Stimulated activated memory B cell treated with anti-CD40 and anti-IgM and Interleukin-4, amounts not matched to agents 10 μg/mL and 1 μg/mL and 100 μg/mL, for 72 hours (primary cell): ENCODE results near the gene CLDN14.
"Not testable (repeated sequence)": the region's sequence is repeated elsewhere in the genome, so short reads cannot be mapped to it uniquely, and the experiment has no call there.

Experiments
- ATAC-seq: fragments of 150-1000 bp; cut with Tn5 transposase; 2 replicates; pipeline ENCODE4 v1.10.0; 2021
- H3K27ac Mint-ChIP-seq: one replicate; pipeline ENCODE4 v1.8.0; 2022; ENCODE audit warnings: mild to moderate bottlenecking, mixed read lengths
- H3K27me3 Mint-ChIP-seq: one replicate; pipeline ENCODE4 v1.8.0; 2022; ENCODE audit warnings: mixed read lengths
- H3K36me3 Mint-ChIP-seq: one replicate; pipeline ENCODE4 v1.8.0; 2022; ENCODE audit warnings: mixed read lengths
- H3K4me1 Mint-ChIP-seq: one replicate; pipeline ENCODE4 v1.8.0; 2022; ENCODE audit warnings: mixed read lengths
- H3K4me3 Mint-ChIP-seq: one replicate; pipeline ENCODE4 v1.8.0; 2022; ENCODE audit warnings: mild to moderate bottlenecking, moderate library complexity, mixed read lengths
- H3K9me3 Mint-ChIP-seq: one replicate; pipeline ENCODE4 v1.8.0; 2022; ENCODE audit warnings: mixed read lengths

Gene CLDN14

DNA sequence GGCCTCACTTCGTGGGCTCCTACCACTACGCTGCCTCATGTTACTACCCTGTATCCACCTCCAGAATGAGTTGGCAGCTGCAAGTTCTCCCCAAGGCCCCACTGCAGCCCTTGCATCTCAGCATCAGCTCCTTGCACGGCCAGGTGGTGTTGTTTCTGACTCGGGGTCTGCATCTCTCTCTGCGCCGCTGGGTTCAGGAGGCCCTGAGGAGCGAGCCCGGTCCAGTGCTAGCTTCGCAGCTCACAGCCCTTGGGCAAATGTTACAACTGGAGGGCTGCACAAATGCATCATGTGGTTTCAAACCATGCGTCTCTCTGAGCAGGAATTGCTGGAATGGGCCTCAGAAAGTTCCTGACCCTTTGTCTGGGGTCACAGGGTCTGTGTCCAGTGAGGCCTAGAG lies 3.2 kb upstream of the CLDN14 start:
- H3K36me3 Mint-ChIP-seq, result no peaks in the 10 kb centered on the region
- peaks cover 11% of the 10 kb centered on the region for H3K27me3 Mint-ChIP-seq
- H3K9me3 Mint-ChIP-seq, result no peaks in the 10 kb centered on the region
- no peak for ATAC-seq
- H3K4me1 Mint-ChIP-seq, result no peaks in the 10 kb centered on the region
- no peak overlapping the region for H3K4me3 Mint-ChIP-seq
- H3K27ac Mint-ChIP-seq, result no peak overlapping the region

DNA sequence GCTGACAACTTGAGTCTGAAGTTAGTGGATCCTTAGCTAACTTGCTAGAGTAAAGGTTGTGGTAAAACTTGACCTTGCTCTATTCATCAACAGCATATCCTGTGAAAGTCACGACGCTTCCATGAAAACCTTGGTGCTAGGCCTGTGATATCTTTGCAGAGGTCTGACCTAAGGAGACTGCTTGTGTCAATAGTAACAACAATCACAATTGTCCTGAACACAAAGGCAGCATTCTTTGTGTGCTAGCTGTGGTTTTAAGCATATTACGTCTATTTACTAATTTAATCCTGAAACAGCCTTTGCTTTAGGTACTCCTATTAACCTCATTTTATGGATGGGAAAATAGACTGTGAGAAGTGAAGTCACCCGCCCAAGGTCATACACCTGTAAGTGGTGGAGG lies 2.8 kb upstream of the CLDN14 start:
- no peak overlapping the region for H3K4me3 Mint-ChIP-seq
- no peak overlapping the region for H3K27ac Mint-ChIP-seq
- no peak for ATAC-seq
- peaks cover 11% of the 10 kb centered on the region for H3K27me3 Mint-ChIP-seq
- no peaks in the 10 kb centered on the region for H3K36me3 Mint-ChIP-seq
- H3K4me1 Mint-ChIP-seq, result no peaks in the 10 kb centered on the region
- no peaks in the 10 kb centered on the region for H3K9me3 Mint-ChIP-seq

DNA sequence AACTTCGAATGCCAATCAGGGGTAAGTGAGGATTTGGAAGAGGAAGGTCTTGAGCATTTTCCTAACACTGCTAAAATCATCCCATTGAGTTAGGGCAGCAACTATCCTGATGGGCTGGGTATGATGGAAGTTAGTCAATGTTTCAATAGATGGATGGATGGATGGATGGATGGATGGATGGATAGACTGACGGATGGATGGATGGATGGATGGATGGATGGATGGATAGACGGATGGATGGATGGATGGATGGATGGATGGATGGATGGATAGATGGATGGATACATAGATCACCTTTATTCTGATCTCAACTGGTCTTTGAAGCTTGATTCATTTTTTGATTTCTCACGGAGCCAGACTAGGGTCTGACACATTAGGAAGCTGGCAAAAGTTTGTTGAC lies 2.3 kb upstream of the CLDN14 start:
- H3K27ac Mint-ChIP-seq, result no peak overlapping the region
- no peak overlapping the region for H3K4me3 Mint-ChIP-seq
- H3K9me3 Mint-ChIP-seq, result no peaks in the 10 kb centered on the region
- ATAC-seq, result no peak
- peaks cover 11% of the 10 kb centered on the region for H3K27me3 Mint-ChIP-seq
- no peaks in the 10 kb centered on the region for H3K4me1 Mint-ChIP-seq
- no peaks in the 10 kb centered on the region for H3K36me3 Mint-ChIP-seq

DNA sequence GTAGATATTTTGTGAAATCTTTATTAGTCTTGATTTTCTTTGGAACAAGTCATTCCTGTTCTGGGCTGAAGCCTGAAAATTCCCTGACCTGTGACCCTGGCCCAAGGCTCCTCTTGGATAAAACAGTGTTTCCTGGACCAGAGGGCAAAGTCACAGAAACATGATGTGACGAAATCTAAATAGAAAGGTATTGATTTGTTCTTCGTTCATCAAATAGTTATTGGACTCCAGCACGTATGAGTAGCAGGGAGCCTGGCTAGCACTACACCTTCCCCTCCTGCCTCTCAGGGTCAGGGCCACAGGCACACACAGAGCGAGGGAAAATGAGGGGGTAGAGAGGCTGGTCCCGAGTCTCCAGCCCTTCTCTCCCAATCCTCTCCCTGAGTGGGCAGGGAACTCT lies 1.7 kb upstream of the CLDN14 start:
- ATAC-seq, result no peak
- no peaks in the 10 kb centered on the region for H3K9me3 Mint-ChIP-seq

DNA sequence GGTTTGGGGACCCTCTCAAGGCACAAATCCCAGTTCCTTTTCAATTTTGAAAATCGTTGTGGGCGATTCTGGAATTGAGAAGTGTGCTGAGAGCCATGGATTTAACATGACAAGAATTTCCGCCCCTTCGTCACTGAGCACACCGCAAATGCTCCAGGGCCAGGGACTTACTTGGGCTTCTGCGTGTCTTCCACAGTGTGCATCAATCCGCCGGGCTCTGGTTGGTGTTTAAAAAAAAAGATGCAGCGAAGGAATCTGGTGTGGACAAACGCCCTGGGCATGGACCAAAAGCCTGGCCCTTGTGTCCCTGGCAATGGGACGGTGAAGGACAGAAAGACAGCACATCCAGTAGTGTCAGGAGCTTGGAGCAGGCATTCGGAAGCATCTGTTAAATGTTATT lies 696 bp upstream of the CLDN14 start:
- H3K36me3 Mint-ChIP-seq, result no peaks in the 10 kb centered on the region

More for the DNA sequence above, 1.7 kb upstream of the CLDN14 start:
- Mint-ChIP-seq H3K27ac (no peak overlapping the region), H3K36me3 (no peaks in the 10 kb centered on the region), H3K27me3 (peaks cover 11% of the 10 kb centered on the region), H3K4me3 (no peak overlapping the region), H3K4me1 (no peaks in the 10 kb centered on the region)

DNA sequence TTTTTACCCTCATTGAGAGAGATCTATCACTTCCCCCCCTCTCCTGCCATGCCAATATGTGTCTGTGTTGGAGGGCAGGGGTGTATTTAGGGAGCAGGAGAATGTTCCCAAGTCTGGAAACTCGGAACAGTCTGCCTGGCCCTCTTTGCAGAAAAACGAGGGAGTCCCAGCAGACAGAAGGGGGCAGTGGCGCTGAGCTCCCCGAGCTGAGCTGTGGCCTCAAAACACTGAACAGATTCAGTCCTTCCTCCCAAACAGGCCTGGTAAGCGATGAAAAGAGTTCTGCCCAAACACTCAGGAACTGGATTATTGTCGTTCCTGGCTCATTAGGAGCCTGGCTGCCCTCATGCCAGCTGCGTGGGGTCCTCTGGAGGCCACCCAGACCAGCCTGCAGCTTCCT lies 981 bp downstream of the CLDN14 start:
- no peak for ATAC-seq
- Mint-ChIP-seq H3K27me3 (peaks cover 11% of the 10 kb centered on the region), H3K27ac (no peak overlapping the region), H3K4me3 (no peak overlapping the region), H3K9me3 (no peaks in the 10 kb centered on the region), H3K4me1 (no peaks in the 10 kb centered on the region), H3K36me3 (no peaks in the 10 kb centered on the region)

More for the DNA sequence above, 696 bp upstream of the CLDN14 start:
- Mint-ChIP-seq H3K27ac (no peak overlapping the region), H3K4me1 (no peaks in the 10 kb centered on the region), H3K9me3 (no peaks in the 10 kb centered on the region), H3K27me3 (peaks cover 11% of the 10 kb centered on the region), H3K4me3 (no peak overlapping the region)
- no peak for ATAC-seq

DNA sequence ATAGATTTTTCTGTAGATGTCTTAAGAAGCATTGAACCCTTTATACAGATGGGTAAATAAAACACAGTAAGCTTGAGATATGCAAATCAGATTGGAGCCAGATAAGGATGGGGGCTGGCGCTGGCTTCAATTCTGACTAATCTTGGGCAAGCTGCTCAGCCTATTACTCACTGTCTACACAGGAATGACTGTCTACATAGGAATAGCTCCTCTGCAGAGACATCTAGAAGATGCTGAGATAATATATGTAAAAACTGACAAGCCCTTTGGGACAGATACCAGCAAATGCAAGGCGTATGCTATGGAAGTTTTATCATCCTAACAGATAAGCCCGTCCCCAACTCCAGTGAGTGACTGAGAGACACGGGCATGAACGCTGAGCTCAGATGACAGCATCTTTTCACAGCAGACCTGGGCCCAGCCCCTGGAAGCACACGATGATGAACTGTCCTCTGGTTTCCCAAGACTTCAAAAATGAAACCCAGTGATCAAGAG lies 1.7 kb downstream of the CLDN14 start:
- peak; percentile 50 for ATAC-seq
- H3K27me3 Mint-ChIP-seq, result peaks cover 18% of the 10 kb centered on the region
- H3K36me3 Mint-ChIP-seq, result no peaks in the 10 kb centered on the region
- no peaks in the 10 kb centered on the region for H3K4me1 Mint-ChIP-seq
- H3K4me3 Mint-ChIP-seq, result no peak overlapping the region
- no peak overlapping the region for H3K27ac Mint-ChIP-seq
- no peaks in the 10 kb centered on the region for H3K9me3 Mint-ChIP-seq

DNA sequence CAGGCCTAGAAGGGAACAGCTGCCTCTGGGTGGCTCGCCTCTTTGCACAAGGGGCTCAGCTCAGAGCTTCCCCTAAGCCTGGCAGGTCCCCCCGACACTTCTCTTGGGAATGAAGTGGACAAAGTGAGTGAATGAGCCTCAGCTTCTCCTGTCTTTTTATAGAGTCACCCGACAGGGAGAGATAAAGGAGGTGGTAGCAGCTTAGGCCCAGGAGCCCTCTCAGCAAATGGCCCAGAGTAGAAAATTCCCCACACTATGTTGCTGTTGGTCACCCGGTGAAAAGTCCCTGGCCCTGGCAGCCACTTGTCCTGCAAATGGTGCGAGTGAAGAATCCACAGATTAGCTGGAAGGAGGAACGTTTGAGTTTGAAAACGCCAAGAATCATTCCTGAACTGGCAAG lies 2.4 kb downstream of the CLDN14 start:
- peaks cover 20% of the 10 kb centered on the region for H3K27me3 Mint-ChIP-seq
- H3K27ac Mint-ChIP-seq, result no peak overlapping the region
- no peaks in the 10 kb centered on the region for H3K36me3 Mint-ChIP-seq
- no peak overlapping the region for H3K4me3 Mint-ChIP-seq
- no peaks in the 10 kb centered on the region for H3K4me1 Mint-ChIP-seq
- ATAC-seq, result no peak
- no peaks in the 10 kb centered on the region for H3K9me3 Mint-ChIP-seq

DNA sequence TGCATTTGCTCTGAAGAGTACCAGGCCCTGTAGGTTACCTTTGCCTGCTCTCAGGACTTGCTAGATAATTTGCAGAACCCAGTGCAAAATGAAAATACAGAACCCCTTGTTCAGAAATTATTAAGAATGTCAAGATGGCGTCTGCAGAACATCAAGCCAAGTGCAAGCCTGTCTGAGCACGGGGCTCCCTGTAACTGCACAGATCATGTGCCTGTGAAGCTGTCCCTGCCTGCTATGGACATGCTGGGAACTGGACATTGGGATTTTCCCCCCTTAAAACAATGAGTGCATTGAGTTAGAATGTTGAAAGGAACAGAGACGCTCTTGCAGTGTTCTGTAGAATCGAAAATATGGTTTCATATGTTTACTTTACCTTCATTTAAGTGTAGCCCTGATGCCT lies 2.9 kb downstream of the CLDN14 start:
- Mint-ChIP-seq H3K27ac (no peak overlapping the region), H3K9me3 (peaks cover 2% of the 10 kb centered on the region), H3K4me3 (no peak overlapping the region), H3K4me1 (no peaks in the 10 kb centered on the region), H3K27me3 (peaks cover 25% of the 10 kb centered on the region), H3K36me3 (no peaks in the 10 kb centered on the region)
- no peak for ATAC-seq

DNA sequence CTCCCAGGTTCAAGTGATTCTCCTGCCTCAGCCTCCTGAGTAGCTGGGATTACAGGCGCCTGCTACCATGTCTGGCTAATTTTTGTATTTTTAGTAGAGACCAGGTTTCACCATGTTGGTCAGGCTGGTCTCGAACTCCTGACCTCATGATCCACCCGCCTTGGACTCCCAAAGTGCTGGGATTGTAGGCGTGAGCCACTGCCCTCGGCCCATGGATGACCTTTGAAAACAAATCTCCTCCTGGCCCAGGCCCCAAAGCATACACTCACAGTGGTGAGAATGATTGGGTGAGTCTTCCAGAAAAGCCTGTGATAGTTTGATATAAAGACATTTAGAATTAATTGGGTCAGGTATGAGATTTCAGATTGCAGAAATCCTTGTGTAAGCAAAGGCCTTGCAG lies 3.4 kb downstream of the CLDN14 start:
- not testable (repeated sequence) for H3K36me3 Mint-ChIP-seq, H3K4me3 Mint-ChIP-seq, H3K4me1 Mint-ChIP-seq, H3K27ac Mint-ChIP-seq, H3K9me3 Mint-ChIP-seq, ATAC-seq
- H3K27me3 Mint-ChIP-seq, result peaks cover 29% of the 10 kb centered on the region

DNA sequence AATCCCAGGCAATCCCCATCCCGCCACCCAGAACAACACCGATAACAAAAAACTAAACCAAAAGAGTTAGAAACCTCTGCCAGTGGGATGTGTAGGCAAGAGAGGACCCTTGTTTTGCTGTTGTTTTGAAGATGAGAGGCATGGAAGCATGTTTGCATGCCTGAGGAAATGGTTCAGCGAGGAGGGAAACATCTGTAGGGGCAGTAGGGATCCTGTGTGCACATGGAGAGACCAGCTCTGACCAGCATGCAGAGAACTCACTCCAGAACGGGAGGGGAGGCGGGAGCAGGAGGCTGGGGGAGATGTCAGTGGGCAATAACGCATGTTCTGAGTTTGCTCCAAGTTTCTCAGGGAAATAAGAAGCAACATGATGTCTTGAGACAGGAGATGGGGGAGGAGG lies 5.3 kb downstream of the CLDN14 start:
- H3K9me3 Mint-ChIP-seq, result peaks cover 4% of the 10 kb centered on the region
- H3K27me3 Mint-ChIP-seq, result peaks cover 24% of the 10 kb centered on the region
- H3K4me3 Mint-ChIP-seq, result no peak overlapping the region
- ATAC-seq, result no peak
- no peaks in the 10 kb centered on the region for H3K36me3 Mint-ChIP-seq
- H3K27ac Mint-ChIP-seq, result no peak overlapping the region
- H3K4me1 Mint-ChIP-seq, result no peaks in the 10 kb centered on the region

DNA sequence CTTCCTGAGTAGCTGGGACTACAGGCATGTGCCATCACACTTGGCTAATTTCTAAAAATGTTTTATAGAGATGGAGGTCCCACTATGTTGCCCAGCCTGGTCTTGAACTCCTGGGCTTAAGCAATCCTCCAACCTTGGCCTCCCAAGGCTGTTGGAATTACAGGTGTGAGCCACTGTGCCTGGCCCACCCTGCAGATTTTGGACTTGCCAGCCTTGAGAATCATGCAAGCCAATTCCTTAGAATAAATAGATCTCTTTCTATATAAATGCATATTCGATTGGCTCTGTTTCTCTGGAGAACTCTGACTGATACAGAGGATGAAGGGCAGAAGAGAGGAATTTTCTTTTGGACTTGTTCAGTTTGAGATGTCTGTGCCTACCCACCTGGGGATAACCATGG lies 6.7 kb downstream of the CLDN14 start:
- H3K9me3 Mint-ChIP-seq, result peaks cover 4% of the 10 kb centered on the region
- H3K27me3 Mint-ChIP-seq, result peaks cover 18% of the 10 kb centered on the region
- H3K4me1 Mint-ChIP-seq, result no peaks in the 10 kb centered on the region
- no peaks in the 10 kb centered on the region for H3K36me3 Mint-ChIP-seq
- H3K4me3 Mint-ChIP-seq, result no peak overlapping the region
- no peak for ATAC-seq
- H3K27ac Mint-ChIP-seq, result no peak overlapping the region

DNA sequence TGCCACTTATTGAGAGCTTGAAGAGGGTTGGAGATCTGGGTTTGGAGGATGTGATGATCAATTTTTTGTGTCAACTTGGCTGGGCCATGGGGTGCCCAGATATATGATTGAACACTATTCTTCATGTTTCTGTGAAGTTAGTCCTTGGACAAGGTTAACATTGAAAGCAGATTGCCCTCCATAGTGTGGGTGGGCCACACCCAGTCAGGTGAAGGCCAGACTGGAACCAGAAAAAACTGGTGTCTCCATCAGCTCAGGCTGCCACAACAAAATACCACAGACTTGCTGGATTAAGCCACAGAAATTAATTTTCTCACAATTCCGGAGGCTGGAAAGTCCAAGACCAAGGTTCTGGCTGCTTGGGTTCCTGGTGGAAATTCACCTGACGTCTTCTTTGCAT lies 7.5 kb downstream of the CLDN14 start:
- ATAC-seq, result no peak
- no peaks in the 10 kb centered on the region for H3K36me3 Mint-ChIP-seq
- no peak overlapping the region for H3K4me3 Mint-ChIP-seq
- H3K27me3 Mint-ChIP-seq, result peaks cover 18% of the 10 kb centered on the region
- no peaks in the 10 kb centered on the region for H3K4me1 Mint-ChIP-seq
- H3K27ac Mint-ChIP-seq, result no peak overlapping the region
- peaks cover 4% of the 10 kb centered on the region for H3K9me3 Mint-ChIP-seq

DNA sequence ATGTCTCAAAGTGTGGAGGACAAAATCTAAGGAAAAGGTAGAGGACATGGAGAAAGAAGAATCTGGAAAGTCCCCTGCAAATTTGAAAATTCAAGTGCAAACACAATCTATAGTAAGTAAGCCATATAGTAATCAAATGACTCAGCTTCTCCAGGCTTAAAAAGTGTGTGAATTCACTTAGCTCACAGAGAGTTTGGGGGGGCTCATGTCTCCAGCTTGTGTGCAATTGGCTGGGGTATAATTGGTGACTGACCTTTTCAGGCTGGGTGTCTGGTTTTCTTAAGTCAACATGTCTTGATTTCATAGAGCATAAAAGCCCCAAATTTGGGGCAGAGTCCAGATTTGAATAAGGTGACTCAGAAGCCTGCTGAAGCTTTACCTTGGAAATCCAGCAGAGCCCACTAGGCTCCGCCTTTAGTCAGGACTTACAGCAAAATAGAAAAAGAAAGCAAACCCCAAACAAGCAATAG lies 8.6 kb downstream of the CLDN14 start:
- peaks cover 18% of the 10 kb centered on the region for H3K27me3 Mint-ChIP-seq

DNA sequence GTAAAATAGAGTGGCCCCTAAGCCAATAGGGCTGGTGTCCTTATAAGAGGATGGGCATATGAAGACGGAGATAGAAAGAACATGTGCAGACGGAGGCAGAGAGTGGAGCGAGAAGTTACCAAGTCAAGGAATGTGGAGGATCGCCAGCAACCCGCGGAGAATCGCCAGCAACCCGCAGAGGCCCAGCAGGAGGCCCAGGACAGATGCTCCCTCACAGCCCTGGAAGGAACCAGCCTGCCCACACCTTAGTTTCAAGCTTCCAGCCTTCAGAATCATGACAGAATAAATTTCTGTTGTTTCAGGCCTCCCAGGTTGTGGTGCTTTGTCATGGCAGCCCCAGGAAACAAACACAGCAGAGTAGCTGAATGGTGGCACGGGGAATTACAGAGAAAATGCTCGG lies 9.6 kb downstream of the CLDN14 start:
- no peak overlapping the region for H3K27ac Mint-ChIP-seq

More for the DNA sequence above, 8.6 kb downstream of the CLDN14 start:
- peak; percentile 69 for ATAC-seq
- Mint-ChIP-seq H3K27ac (no peak overlapping the region), H3K4me1 (no peaks in the 10 kb centered on the region), H3K9me3 (peaks cover 4% of the 10 kb centered on the region), H3K4me3 (no peak overlapping the region), H3K36me3 (no peaks in the 10 kb centered on the region)

DNA sequence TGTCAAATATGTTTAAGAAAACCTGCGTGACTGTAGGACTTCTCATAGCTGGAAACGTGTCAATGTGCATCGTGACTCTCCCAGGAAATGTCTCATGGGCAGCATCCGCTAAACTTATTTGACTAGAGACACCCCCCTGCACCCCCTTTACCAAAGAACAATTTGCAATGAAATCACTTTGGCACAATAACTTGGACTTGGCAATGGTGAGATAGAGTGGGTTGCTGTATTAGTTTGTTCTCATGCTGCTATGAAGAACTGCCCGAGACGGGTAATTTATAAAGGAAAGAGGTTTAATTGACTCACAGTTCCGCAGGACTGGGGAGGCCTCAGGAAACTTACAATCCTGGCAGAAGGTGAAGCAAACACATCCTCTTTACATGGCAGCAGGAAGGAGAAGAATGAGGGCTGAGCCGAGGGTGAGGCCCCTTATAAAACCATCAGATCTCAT lies 13.8 kb downstream of the CLDN14 start:
- H3K27me3 Mint-ChIP-seq, result peaks cover 21% of the 10 kb centered on the region
- ATAC-seq, result no peak
- peaks cover 7% of the 10 kb centered on the region for H3K4me1 Mint-ChIP-seq
- no peaks in the 10 kb centered on the region for H3K9me3 Mint-ChIP-seq
- H3K4me3 Mint-ChIP-seq, result no peak overlapping the region
- H3K36me3 Mint-ChIP-seq, result no peaks in the 10 kb centered on the region
- no peak overlapping the region for H3K27ac Mint-ChIP-seq

More for the DNA sequence above, 9.6 kb downstream of the CLDN14 start:
- Mint-ChIP-seq H3K27me3 (peaks cover 18% of the 10 kb centered on the region), H3K9me3 (peaks cover 4% of the 10 kb centered on the region), H3K36me3 (no peaks in the 10 kb centered on the region), H3K4me3 (no peak overlapping the region), H3K4me1 (no peaks in the 10 kb centered on the region)
- no peak for ATAC-seq

DNA sequence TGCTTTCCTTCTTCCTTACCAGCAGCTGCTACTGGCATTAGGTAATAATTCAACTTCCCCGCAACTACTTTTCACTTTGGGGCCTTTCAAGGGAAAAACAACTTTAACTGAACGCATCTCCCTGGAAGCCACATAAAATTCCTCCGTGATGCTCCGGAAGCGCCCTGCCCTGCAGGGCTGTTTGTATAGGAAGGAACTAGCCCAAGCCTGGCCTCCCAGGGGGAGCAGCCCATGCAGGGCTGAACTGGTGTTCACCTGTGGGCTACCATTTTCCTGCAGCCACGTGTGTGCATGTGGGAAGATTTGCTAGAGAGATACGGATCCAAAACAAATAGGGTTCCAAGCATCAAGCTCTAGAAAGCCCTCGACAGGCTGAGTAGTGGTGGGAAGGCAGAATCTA lies 14.4 kb downstream of the CLDN14 start:
- Mint-ChIP-seq H3K4me1 (peaks cover 7% of the 10 kb centered on the region), H3K27ac (no peak overlapping the region), H3K9me3 (no peaks in the 10 kb centered on the region), H3K27me3 (peaks cover 27% of the 10 kb centered on the region), H3K36me3 (no peaks in the 10 kb centered on the region), H3K4me3 (no peak overlapping the region)
- no peak for ATAC-seq
